Muscle layer of colon (tissue), 2 donors: ENCODE measurements around the gene MAEL.
"Not testable (repeated sequence)": the region's sequence is repeated elsewhere in the genome, so short reads cannot be mapped to it uniquely, and the experiment has no call there.

Experiments
- H3K27ac ChIP-seq: one replicate; pipeline ENCODE4 v1.7.0; 2013; ENCODE audit warnings: low read depth, mild to moderate bottlenecking, low read length, moderate library complexity
- H3K27me3 ChIP-seq, 2 donors: one replicate each; pipeline ENCODE4 v1.7.0; 2013; ENCODE audit warnings: low read length in 2 of 2, mild to moderate bottlenecking in 2 of 2; ENCODE audit not compliant: insufficient read depth in 2 of 2, control insufficient read depth in 1 of 2
- H3K36me3 ChIP-seq: one replicate; pipeline ENCODE4 v1.7.0; 2013; ENCODE audit warnings: mild to moderate bottlenecking, low read length; ENCODE audit not compliant: insufficient read depth
- H3K4me1 ChIP-seq: one replicate; pipeline ENCODE4 v1.7.0; 2013; ENCODE audit warnings: mild to moderate bottlenecking, low read length; ENCODE audit not compliant: insufficient read depth
- H3K4me3 ChIP-seq, 2 donors: one replicate each; pipeline ENCODE4 v1.7.0; 2013; ENCODE audit warnings: low read length in 2 of 2, low read depth in 1 of 2, mild to moderate bottlenecking in 1 of 2, moderate library complexity in 1 of 2
- H3K9ac ChIP-seq: one replicate; pipeline ENCODE4 v1.7.0; 2013; ENCODE audit warnings: low read length
- H3K9me3 ChIP-seq: one replicate; pipeline ENCODE4 v1.7.0; 2013; ENCODE audit warnings: mild to moderate bottlenecking, low read length
- donor health status: abdominal sarcoma.
- donor health status: Adenocarcinoma of cecum.

MAEL gene

GRCh38 chr1:167022384-167022783 is 33.3 kb downstream of the MAEL start:
- no peak overlapping the region for H3K27ac ChIP-seq
- H3K9me3 ChIP-seq: no peaks in the 10 kb centered on the region
- H3K4me3 ChIP-seq: no peak overlapping the region
- no peaks in the 10 kb centered on the region for H3K4me1 ChIP-seq
- no peaks in the 10 kb centered on the region for H3K36me3 ChIP-seq
- no peak overlapping the region for H3K9ac ChIP-seq
- H3K27me3 ChIP-seq: peaks cover 0 to 4% of the 10 kb centered on the region in 2 donors

- not testable (repeated sequence) for H3K4me3 ChIP-seq, H3K4me1 ChIP-seq, H3K27ac ChIP-seq, H3K9ac ChIP-seq, H3K27me3 ChIP-seq, H3K36me3 ChIP-seq, H3K9me3 ChIP-seq
These were observed 40.5 kb downstream of the MAEL start for GRCh38 chr1:167029553-167029952.

- no peaks in the 10 kb centered on the region for H3K4me1 ChIP-seq
- no peaks in the 10 kb centered on the region for H3K9me3 ChIP-seq
- no peaks in the 10 kb centered on the region for H3K36me3 ChIP-seq
- no peaks in the 10 kb centered on the region for H3K27me3 ChIP-seq
- no peak overlapping the region for H3K4me3 ChIP-seq
- no peak overlapping the region for H3K9ac ChIP-seq
- H3K27ac ChIP-seq: no peak overlapping the region
These were observed 44.6 kb downstream of the MAEL start for GRCh38 chr1:167033646-167034045.

GRCh38 chr1:167043752-167044488 is 54.8 kb downstream of the MAEL start:
- no peaks in the 10 kb centered on the region for H3K36me3 ChIP-seq
- H3K4me3 ChIP-seq: peak overlapping the region; percentile 33 to 75
- H3K9ac ChIP-seq: peak overlapping the region; percentile 55
- H3K27ac ChIP-seq: no peak overlapping the region
- H3K4me1 ChIP-seq: peaks cover 14% of the 10 kb centered on the region
- no peaks in the 10 kb centered on the region for H3K9me3 ChIP-seq
- no peaks in the 10 kb centered on the region for H3K27me3 ChIP-seq

GRCh38 chr1:167051907-167052306 is 62.8 kb downstream of the MAEL start:
- H3K27me3 ChIP-seq: no peaks in the 10 kb centered on the region
- H3K9me3 ChIP-seq: no peaks in the 10 kb centered on the region

GRCh38 chr1:167052389-167052788 is 63.3 kb downstream of the MAEL start:
- Histone ChIP-seq H3K36me3 (no peaks in the 10 kb centered on the region), H3K9me3 (no peaks in the 10 kb centered on the region), H3K4me1 (no peaks in the 10 kb centered on the region)

More at GRCh38 chr1:167051907-167052306, 62.8 kb downstream of the MAEL start:
- Histone ChIP-seq H3K9ac (no peak overlapping the region), H3K36me3 (no peaks in the 10 kb centered on the region), H3K4me3 (no peak overlapping the region), H3K4me1 (no peaks in the 10 kb centered on the region), H3K27ac (no peak overlapping the region)

DNA sequence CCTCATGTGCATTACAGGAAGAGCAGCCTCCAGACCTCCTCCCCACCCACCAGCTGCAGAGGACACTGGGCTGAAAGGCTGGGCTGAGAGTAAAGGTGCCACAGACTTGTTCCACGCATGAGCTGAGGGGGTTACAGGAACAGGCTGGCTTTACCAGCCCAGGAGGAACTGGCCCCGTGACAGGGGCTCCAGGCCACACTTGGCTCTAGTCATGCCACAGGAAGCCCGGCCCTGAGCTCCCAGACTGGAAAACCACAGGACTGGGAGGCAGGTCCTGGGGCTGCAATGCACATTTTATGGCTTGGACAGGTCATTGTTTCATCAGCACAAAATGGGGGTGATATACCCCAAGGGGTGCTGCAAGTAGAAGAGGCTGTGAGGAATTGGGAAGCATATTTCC is 65.5 kb downstream of the MAEL start:
- no peaks in the 10 kb centered on the region for H3K36me3 ChIP-seq
- H3K4me1 ChIP-seq: peaks cover 8% of the 10 kb centered on the region
- H3K27me3 ChIP-seq: no peaks in the 10 kb centered on the region
- H3K27ac ChIP-seq: no peak overlapping the region
- H3K9ac ChIP-seq: no peak overlapping the region
- H3K4me3 ChIP-seq: no peak overlapping the region
- H3K9me3 ChIP-seq: no peaks in the 10 kb centered on the region

More at GRCh38 chr1:167052389-167052788, 63.3 kb downstream of the MAEL start:
- Histone ChIP-seq H3K27ac (no peak overlapping the region), H3K4me3 (no peak overlapping the region), H3K27me3 (no peaks in the 10 kb centered on the region), H3K9ac (no peak overlapping the region)

DNA sequence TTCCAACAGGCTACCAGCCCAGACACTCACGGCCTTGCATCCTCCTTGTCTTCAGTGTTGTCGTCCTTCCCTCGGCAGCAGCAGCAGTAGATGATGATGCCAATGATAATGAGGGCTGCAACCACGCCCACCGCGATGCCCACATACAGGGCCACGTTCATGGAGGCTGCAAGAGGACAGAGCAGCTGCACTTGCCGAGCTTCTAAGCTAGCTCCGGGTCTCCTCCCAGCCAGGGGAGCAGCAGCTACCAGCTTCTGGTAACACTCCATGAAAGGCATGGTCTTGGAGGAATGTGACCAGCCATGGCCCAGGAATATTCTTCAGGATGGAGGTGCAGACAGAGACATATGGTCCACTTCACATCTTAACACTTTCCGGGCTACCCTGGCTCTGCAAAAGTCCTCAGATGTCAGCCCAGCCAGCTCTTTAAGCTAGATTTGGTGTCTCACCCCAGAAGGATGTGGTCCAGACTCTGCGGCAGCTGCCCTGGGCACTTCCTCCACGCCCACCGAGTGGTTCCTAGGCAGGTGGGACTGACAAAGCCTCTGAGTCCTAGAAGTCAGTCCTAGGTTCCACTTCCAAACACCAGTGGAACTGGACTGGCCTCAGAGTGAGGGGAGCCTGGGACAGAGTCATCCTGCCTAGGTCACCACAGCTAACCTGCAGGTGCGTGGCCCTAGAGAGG is 66.0 kb downstream of the MAEL start:
- H3K4me3 ChIP-seq: no peak overlapping the region
- H3K27ac ChIP-seq: no peak overlapping the region
- H3K36me3 ChIP-seq: no peaks in the 10 kb centered on the region
- peaks cover 8% of the 10 kb centered on the region for H3K4me1 ChIP-seq
- no peak overlapping the region for H3K9ac ChIP-seq
- no peaks in the 10 kb centered on the region for H3K27me3 ChIP-seq
- no peaks in the 10 kb centered on the region for H3K9me3 ChIP-seq

DNA sequence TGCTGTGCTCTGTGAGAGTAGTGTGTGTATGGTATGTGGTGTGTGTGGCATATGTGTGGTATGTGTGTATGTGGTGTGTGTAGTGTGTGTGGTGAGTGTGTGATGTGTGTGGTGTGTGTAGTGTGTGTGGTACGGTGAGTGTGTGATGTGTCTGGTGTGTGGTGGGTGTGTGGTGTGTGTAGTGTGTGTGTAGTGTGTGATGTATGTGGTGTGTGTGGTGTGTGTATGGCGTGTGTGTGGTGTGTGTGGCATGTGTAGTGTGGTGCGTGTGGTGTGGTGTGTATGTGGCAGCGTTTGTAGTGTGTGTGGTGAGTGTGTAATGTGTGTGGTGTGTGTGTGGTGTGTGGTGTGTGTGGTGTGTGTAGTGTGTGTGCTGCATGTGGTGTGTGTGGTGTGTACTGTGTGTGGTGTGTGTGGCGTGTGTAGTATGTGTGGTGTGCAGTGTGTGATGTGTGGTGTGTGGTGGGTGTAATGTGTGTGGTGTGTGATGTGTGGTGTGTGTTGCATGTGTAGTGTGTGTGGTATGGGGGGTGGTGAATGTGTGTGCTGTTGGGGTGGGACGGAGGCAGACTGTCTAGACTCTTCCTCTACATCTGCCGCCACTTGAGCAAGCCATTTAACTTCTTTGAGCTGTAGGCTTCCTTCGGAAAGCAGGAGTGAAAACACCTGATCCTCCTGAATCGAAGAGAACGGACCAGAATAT is 67.6 kb downstream of the MAEL start:
- no peak overlapping the region for H3K9ac ChIP-seq

DNA sequence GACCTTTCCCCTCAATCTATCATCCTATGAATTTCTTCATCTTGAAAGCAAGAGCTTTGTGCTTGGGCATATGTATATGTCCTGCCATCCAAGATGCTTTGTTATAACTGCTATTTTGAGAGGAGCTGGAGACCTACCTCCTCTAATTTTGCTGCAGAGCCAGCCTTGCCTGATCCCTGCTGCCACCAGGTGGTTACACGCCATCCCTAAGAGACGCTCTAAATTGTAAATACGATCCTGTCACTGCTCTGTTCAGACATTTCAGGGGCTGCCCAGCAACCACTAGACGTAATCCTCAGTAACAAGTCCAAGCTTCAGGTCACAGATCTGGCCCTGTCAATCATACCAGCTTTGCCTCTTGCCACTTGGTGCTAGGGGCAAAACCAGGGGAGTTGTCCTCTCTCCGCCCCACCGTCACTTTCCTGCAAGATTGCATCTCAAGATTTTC is 68.2 kb downstream of the MAEL start:
- no peaks in the 10 kb centered on the region for H3K27me3 ChIP-seq
- no peaks in the 10 kb centered on the region for H3K9me3 ChIP-seq
- no peak overlapping the region for H3K4me3 ChIP-seq
- no peak overlapping the region for H3K9ac ChIP-seq
- H3K27ac ChIP-seq: no peak overlapping the region
- no peaks in the 10 kb centered on the region for H3K36me3 ChIP-seq
- peaks cover 8% of the 10 kb centered on the region for H3K4me1 ChIP-seq

More for the DNA sequence above, 67.6 kb downstream of the MAEL start:
- Histone ChIP-seq H3K4me1 (peaks cover 8% of the 10 kb centered on the region), H3K4me3 (no peak overlapping the region), H3K9me3 (no peaks in the 10 kb centered on the region), H3K27me3 (no peaks in the 10 kb centered on the region), H3K27ac (no peak overlapping the region), H3K36me3 (no peaks in the 10 kb centered on the region)

GRCh38 chr1:167059045-167059808 is 70.1 kb downstream of the MAEL start:
- peak overlapping the region in 1 of 2 donors; percentile 36 for H3K4me3 ChIP-seq
- H3K36me3 ChIP-seq: no peaks in the 10 kb centered on the region
- H3K9me3 ChIP-seq: no peaks in the 10 kb centered on the region
- no peaks in the 10 kb centered on the region for H3K27me3 ChIP-seq
- H3K4me1 ChIP-seq: peaks cover 8% of the 10 kb centered on the region
- H3K9ac ChIP-seq: no peak overlapping the region
- no peak overlapping the region for H3K27ac ChIP-seq
